22Rv1 (cell line): ENCODE measurements around the gene CHM.

Source experiments
- CTCF ChIP-seq: fragments of 450-650 bp; IDR thresholded peaks from 2 replicates; pipeline ENCODE4 v1.5.1; 2017; ENCODE audit warnings: mild to moderate bottlenecking
- ZFX ChIP-seq: fragments of 450-650 bp; IDR thresholded peaks from 2 replicates; pipeline ENCODE4 v1.6.1; 2017; ENCODE audit warnings: antibody characterized with exemption, borderline replicate concordance

GRCh38 chrX:85828771-85829170 is 218.6 kb downstream of the CHM start:
- TF ChIP-seq CTCF (no peak), ZFX (no peak)
